ENCODE data around the gene RPL19.
"Not testable (repeated sequence)": the region's sequence is repeated elsewhere in the genome, so short reads cannot be mapped to it uniquely, and the experiment has no call there.

RPL19 gene

GRCh38 chr17:39225959-39226683 lies 26.0 kb downstream of the RPL19 start:
- peak; percentile 36 for DNase-seq

GRCh38 chr17:39227364-39227919 lies 27.4 kb downstream of the RPL19 start:
- no peak for DNase-seq

GRCh38 chr17:39229274-39229913 lies 29.3 kb downstream of the RPL19 start:
- DNase-seq = no peak

- DNase-seq = no peak
Observed at GRCh38 chr17:39230361-39230760, 30.3 kb downstream of the RPL19 start.

- no peak for DNase-seq
Observed at GRCh38 chr17:39231091-39231561, 31.0 kb downstream of the RPL19 start.

GRCh38 chr17:39231591-39232551 lies 31.8 kb downstream of the RPL19 start:
- DNase-seq = no peak

- DNase-seq = peak; percentile 67
Observed at GRCh38 chr17:39235555-39236449, 35.7 kb downstream of the RPL19 start.

GRCh38 chr17:39236450-39236927 lies 36.4 kb downstream of the RPL19 start:
- DNase-seq = no peak

GRCh38 chr17:39236981-39237441 lies 36.9 kb downstream of the RPL19 start:
- peak; percentile 39 for DNase-seq

- no peak for DNase-seq
Observed at GRCh38 chr17:39237586-39237985, 37.5 kb downstream of the RPL19 start.

- peak; percentile 65 for DNase-seq
Observed at GRCh38 chr17:39238311-39238972, 38.4 kb downstream of the RPL19 start.

GRCh38 chr17:39239640-39240314 lies 39.7 kb downstream of the RPL19 start:
- DNase-seq = peak; percentile 47

GRCh38 chr17:39240631-39241030 lies 40.5 kb downstream of the RPL19 start:
- DNase-seq = no peak

- no peak for DNase-seq
Observed at GRCh38 chr17:39243155-39243554, 43.1 kb downstream of the RPL19 start.

GRCh38 chr17:39244016-39244599 lies 44.0 kb downstream of the RPL19 start:
- no peak for DNase-seq

- DNase-seq = peak; percentile 49
Observed at GRCh38 chr17:39244600-39245570, 44.8 kb downstream of the RPL19 start.

GRCh38 chr17:39246274-39246673 lies 46.2 kb downstream of the RPL19 start:
- DNase-seq = no peak

GRCh38 chr17:39250076-39250475 lies 50.0 kb downstream of the RPL19 start:
- not testable (repeated sequence) for DNase-seq

- no peak for DNase-seq
Observed at GRCh38 chr17:39251997-39252396, 51.9 kb downstream of the RPL19 start.

Data from SHP77 treated with DMSO at 0.1 percent for 48 hours (cell line).